MM.1S (cell line): ENCODE measurements around the gene SEMA4A.

Source experiments
- CTCF ChIP-seq: fragments of 300-600 bp; sonication (generic); IDR thresholded peaks from 2 replicates; pipeline ENCODE4 v1.5.1; 2016; ENCODE audit warnings: antibody characterized with exemption, low read length, mixed read lengths
- EZH2 ChIP-seq: fragments of 300-600 bp; sonication (generic); optimal IDR thresholded peaks from 2 replicates; pipeline ENCODE3; 2017; ENCODE audit warnings: low read depth, mild to moderate bottlenecking, antibody characterized with exemption, low read length, mixed read lengths

- TF ChIP-seq CTCF: no peak
- TF ChIP-seq EZH2: no peak
Measured at GRCh38 chr1:156124557-156125483, 28.6 kb upstream of the SEMA4A start.
